ENCODE measurements around the gene ERN2.

Gene ERN2

GRCh38 chr16:23683487-23683886, 29.5 kb downstream of the ERN2 start:
- no peak for FAIRE-seq

GRCh38 chr16:23682181-23682580, 30.8 kb downstream of the ERN2 start:
- no peak for FAIRE-seq

DNA sequence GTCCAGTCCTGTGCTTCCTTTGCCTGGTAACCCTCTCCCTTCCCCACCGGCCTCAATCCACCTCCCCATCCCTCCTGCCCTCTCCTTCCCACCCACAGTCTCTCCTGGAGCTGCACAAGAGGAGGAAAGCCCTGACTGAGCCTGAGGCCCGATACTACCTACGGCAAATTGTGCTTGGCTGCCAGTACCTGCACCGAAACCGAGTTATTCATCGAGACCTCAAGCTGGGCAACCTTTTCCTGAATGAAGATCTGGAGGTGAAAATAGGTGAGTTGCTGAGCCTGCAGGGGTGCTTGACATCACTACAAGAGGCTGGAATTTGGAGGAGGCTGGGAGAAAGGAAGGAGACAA, 33.1 kb downstream of the ERN2 start:
- FAIRE-seq = no peak

DNA sequence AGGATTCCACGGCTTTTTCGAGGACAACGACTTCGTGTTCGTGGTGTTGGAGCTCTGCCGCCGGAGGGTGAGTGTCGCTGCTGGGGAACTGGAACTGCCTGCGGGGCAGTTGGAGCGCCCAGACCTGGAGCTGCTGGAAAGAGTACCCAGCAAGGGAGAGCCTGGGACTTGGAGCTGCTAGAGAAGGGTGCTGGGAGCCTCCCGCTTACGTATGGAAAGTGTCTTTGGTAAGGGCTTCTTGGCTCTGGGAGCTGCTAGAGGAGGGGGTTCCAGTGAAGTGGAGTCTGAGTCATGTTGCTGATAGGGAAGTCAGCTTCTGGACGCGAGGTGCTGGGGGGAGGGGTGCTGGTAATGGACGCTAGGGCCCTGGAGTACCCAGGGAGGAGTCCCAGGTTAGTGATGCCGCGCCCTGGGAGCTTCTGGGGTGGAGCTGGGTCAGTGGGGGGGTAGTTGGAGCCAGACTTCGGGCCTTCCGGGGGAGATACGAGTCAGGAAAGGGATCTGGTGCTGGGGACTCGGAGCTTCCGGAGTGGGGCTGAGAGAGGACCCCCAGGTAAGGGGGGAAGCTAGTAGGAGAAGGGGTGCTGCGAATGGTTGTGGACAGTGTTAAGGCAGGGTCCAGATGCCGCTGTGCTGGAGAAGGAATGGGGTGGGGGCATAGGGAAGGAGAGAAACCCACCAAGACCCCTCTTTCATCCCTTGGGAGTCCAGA, 33.6 kb downstream of the ERN2 start:
- FAIRE-seq = no peak

GRCh38 chr16:23678430-23679273, 34.4 kb downstream of the ERN2 start, which contains the start of gene PLK1:
Gene PLK1 (plus strand): TSS chr16:23678889. CDS start chr16:23678933, 44 bp downstream.
- FAIRE-seq = peak; percentile 92

DNA sequence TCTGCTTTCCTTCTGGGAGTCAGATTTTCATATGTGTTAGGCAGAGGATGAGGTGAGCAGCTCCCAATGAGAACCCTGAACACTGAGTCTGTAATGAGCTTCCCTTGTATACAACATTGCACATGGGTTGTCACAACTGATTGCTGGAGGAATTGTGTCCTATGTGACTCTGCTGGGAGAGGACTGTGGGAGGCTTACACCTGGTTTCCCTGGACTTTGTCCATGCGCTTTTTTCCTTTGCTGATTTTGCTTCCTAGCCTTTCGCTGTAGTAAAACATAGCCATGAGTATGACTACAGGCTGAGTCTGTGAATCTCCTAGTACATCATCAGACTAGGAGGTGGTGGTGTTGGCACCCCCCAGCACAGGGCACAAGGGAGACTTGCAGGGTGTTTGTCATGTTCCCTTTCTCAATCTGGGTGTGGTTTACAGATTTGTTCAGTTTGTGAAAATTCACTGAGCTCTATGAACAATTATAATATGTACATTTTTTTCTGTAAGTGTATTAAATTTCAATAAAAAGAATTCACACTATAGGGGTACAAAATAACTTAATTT, 36.0 kb downstream of the ERN2 start:
- no peak for FAIRE-seq

GRCh38 chr16:23673971-23674614, 38.9 kb downstream of the ERN2 start:
- FAIRE-seq = no peak

DNA sequence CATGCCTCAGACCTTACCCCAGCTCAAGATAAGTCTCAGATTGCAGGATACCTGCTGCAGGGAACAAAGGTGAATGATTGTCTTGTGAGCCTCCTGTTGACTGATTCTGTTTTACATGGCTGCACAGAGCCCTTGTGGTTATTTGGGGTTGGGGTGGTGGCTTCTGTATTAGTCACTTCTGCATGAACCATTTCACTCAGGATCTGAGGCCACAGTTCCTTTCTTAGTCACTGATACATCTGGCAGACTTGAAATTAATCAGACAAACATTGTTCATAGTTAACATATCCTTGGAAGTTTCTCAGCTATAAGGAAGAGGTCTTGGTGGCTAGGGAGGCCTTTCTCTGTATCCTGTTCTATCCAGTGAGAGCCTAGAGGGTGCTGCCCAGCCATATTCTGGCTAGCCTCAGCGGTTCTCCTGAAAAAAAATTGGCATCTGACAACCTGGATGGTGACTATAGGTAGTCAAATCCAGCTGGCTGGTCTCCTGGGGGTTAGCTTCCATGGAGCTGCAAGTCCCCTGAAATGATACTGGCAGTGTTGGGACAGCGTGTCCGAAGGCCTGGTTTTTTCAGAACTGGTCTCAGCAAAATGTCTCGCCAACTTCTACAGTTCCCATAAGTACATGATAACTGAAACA, 42.8 kb downstream of the ERN2 start:
- FAIRE-seq = no peak

DNA sequence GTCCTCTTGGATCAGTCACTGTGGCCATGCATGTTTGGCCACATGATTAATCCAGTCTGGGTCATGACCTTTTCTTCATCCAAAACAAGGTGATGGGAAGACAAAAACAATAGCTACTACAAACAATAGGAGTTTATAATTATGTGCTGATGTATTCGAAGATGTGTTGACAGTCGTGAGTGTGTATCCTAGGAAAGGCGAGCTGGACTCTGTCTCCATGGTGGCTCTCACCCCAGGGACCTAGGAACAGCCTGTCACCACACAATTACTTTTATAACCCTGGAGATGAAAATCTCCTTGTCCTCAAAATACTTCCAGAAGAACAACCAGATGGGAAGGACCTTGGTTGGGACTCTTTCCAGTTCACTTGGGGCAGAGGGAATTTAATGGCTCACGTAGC, 44.1 kb downstream of the ERN2 start:
- FAIRE-seq = no peak

GRCh38 chr16:23668225-23668624, 44.8 kb downstream of the ERN2 start:
- FAIRE-seq = no peak

- FAIRE-seq = no peak
Measured at GRCh38 chr16:23667355-23667659, 45.7 kb downstream of the ERN2 start.

- FAIRE-seq = no peak
Measured at GRCh38 chr16:23666571-23667354, 46.3 kb downstream of the ERN2 start.

DNA sequence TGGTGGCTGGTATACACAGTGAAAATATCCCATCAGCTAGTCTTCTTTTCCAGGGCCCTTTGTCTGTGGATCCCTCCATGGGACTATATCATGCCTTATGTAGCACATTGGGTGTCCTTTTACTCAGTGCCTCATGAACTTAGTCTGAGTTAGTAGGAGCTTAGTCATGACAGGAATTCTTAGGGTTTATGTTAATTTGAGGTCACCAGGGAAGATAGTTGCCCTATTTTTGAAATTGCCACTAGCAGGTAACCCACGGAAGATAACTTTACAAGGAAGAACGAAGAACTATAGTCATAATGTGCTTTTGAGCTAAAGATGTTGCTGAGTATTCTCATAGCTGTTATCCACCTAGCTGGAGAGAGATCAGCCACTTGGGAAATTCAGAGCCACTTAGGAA, 49.1 kb downstream of the ERN2 start:
- FAIRE-seq = no peak

DNA sequence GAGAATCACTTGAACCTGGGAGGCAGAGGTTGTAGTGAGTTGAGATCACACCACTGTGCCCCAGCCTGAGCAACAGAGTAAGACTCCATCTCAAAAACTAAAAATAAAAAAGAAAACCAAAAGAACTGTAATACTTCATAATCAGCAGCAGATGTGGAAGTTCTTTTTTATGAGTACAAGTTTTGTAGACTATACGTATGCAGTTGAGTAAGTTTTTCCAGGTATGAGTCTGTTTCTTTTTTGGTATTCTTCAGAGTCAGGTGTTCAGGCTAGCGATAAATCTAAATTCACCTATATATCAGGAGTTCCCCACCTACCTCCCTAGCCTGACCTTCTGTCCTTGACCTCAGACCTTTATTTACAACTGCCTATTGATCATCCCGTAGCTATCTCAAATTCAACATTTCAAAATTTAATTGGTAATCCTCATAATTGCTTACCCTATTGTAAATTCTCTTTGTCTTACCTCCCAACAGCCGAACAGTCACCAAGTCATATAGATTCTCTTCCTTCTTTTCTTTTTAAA, 61.0 kb downstream of the ERN2 start:
- FAIRE-seq = no peak

DNA sequence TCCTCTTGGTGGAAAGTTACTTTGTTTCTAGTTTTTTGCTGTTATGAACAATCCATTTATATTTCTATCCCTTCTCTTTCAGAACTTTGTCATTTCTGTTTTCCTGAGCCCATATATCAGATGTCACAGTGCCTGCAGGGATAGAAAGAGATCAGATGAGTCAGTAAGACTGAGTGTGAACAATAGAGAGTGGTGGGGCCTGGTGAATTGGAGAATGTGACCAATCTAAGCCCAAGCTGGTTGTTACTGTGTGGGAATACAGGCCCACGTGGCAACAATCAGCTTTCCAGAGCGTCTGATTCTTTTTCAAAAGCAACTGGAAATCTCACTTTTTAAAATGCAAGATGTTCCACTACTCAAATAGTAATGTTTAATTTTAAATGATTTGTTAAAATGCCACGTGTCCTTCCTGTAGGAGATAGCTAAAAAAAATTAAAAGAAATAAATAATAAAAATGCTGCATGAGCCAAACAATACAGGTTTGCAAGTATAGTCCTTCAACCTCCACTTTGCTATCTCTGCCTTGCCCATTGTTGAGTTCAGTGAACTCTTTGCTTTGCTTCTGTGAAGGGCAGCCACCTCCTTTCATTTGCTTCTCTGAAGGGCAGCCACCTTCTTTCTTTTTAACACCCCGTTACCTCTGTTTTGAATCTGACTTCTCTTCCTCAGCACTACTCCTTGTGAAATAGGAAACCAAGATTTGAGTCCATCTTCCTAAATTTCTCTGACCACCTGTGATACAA, 62.2 kb downstream of the ERN2 start:
- FAIRE-seq = no peak

- FAIRE-seq = no peak
Measured at GRCh38 chr16:23642246-23642774, 70.7 kb downstream of the ERN2 start.

DNA sequence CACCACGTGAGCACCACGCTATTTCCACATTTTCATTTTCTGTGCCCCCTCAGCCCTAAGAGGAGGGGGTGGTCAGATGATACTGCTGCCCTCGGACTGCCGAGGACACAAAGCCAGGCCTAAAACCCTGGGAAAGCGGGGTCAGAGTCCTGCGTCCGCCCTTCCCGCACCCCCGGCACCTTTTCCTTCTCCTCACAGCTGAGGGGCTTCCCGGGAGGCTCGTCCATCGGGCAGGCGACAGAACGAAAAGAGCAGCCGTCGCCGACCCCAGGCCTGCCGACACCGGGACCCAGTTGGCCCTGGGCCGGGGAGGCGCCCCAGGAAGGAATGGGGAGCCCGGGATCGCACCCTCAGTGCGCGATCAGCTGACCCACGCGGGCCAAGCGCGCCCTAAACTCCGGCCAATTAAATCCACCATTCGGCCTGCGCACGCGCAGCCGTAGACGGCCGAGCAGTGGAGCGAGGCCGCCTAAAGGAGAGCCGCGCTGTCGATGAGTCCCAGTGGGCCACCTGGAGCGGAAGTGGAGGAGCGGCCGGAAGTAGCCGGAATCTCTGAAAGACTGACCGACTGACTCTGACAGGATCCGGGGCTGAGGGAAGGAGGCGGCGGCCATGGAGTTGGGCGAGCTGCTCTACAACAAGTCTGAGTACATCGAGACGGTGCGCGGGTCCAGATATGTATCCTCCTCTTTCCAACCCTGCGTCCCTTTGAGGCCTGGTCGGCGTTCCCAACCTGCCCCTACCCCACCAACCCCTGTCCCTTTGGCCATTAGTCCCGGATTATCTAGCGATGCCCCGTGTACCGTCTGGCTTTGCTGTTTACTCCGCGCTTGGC, 71.9 kb downstream of the ERN2 start, which contains the start of the genes DCTN5 and PALB2:
TSS of gene DCTN5 (plus strand) at position 536 of the 835 bp plus-strand sequence. CDS start at position 613, 77 bp downstream.
TSS of gene PALB2 (minus strand) at position 380 of the 835 bp plus-strand sequence. CDS start at position 227, 153 bp downstream.
- peak; percentile 36 for FAIRE-seq

- no peak for FAIRE-seq
Measured at GRCh38 chr16:23640615-23640930, 72.4 kb downstream of the ERN2 start.

Data from G401.6 (cell line).